Activated effector memory CD4-positive, alpha-beta T cell treated with Interleukin-2 at 50 U/mL for 16 hours (primary cell): ENCODE measurements around the gene GNB3.
A peak's percentile ranks its signal among the peaks of the same experiment; 100 is the strongest.
"Not testable (repeated sequence)": the region's sequence is repeated elsewhere in the genome, so short reads cannot be mapped to it uniquely, and the experiment has no call there.

ENCODE experiments used
- DNase-seq: peaks from one replicate; pipeline ENCODE4 v3.0.0-alpha.2; 2020

Gene GNB3

GRCh38 chr12:6863586-6864321, 23.0 kb downstream of the GNB3 start:
- DNase-seq: no peak

- not testable (repeated sequence) for DNase-seq
These were observed 24.6 kb downstream of the GNB3 start for GRCh38 chr12:6865307-6865706.

GRCh38 chr12:6866163-6866919, 25.6 kb downstream of the GNB3 start:
- DNase-seq: no peak

GRCh38 chr12:6866920-6867412, 26.2 kb downstream of the GNB3 start:
- DNase-seq: no peak

- DNase-seq: peak; percentile 66
These were observed 26.9 kb downstream of the GNB3 start, which contains the start of gene TPI1 for GRCh38 chr12:6867413-6868210. Gene TPI1 (plus strand): TSS chr12:6867531. CDS start chr12:6867567, 36 bp downstream.

GRCh38 chr12:6868211-6869048, 27.7 kb downstream of the GNB3 start:
- DNase-seq: no peak

- DNase-seq: peak; percentile 75
These were observed 28.6 kb downstream of the GNB3 start for GRCh38 chr12:6869049-6870021.

GRCh38 chr12:6870304-6870703, 29.6 kb downstream of the GNB3 start:
- not testable (repeated sequence) for DNase-seq

GRCh38 chr12:6871052-6871957, 30.6 kb downstream of the GNB3 start:
- no peak for DNase-seq

- DNase-seq: peak; percentile 77
These were observed 31.6 kb downstream of the GNB3 start for GRCh38 chr12:6872073-6873048.

GRCh38 chr12:6873094-6874014, 32.6 kb downstream of the GNB3 start, which contains the start of gene SPSB2:
Gene SPSB2 (minus strand): TSS chr12:6873303. CDS start chr12:6872901, 402 bp downstream.
- DNase-seq: peak; percentile 99

- DNase-seq: not testable (repeated sequence)
These were observed 33.3 kb downstream of the GNB3 start for GRCh38 chr12:6874015-6874368.

- not testable (repeated sequence) for DNase-seq
These were observed 39.1 kb downstream of the GNB3 start for GRCh38 chr12:6879824-6880223.

- DNase-seq: no peak
These were observed 42.5 kb downstream of the GNB3 start for GRCh38 chr12:6883252-6883651.

GRCh38 chr12:6883683-6884082, 43.0 kb downstream of the GNB3 start:
- no peak for DNase-seq

GRCh38 chr12:6884539-6884938, 43.8 kb downstream of the GNB3 start:
- DNase-seq: no peak
